ENCODE measurements around the gene ALAS2. TPM values are rescaled to one million over a fixed set of nuclear protein-coding genes. Genes with fewer than 3 reads are reported as not detected.
"Not testable (repeated sequence)": the region's sequence is repeated elsewhere in the genome, so short reads cannot be mapped to it uniquely, and the experiment has no call there.

Gene ALAS2
- total and polyA plus RNA-seq, 2 donors (not counting 1 experiment from before 2014, with no cell fraction given), result not detected

GRCh38 chrX:54992911-54993622 is 37.7 kb downstream of the ALAS2 start:
- no peaks in the 10 kb centered on the region for H4K20me1 ChIP-seq (ENCODE audit: control insufficient read depth, extremely low read depth, insufficient read depth, low read length)
- H3K36me3 ChIP-seq (ENCODE audit: control insufficient read depth, insufficient read depth, low read length), result no peaks in the 10 kb centered on the region
- no peaks in the 10 kb centered on the region for H3K9me3 ChIP-seq (ENCODE audit: control insufficient read depth, insufficient read depth, low read depth, low read length)
- TF ChIP-seq EZH2 (IDR thresholded peaks at IDR 0.05; ENCODE audit: low read length, missing control alignments) (no peak), CTCF (conservative IDR thresholded peaks at IDR 0.05 in 1 of 2, IDR thresholded peaks at IDR 0.05 in 1 of 2; ENCODE audit: low read depth in 1 of 2, low read length in 2 of 2) (no peak)
- no peak overlapping the region for H3K4me3 ChIP-seq (replicated peaks in 1 of 4; ENCODE audit: control extremely low read depth in 1 of 4, insufficient read depth in 1 of 4, low read depth in 3 of 4, low read length in 4 of 4)
- DNase-seq (ENCODE audit: low read depth in 2 of 2), result no peak
- H3K79me2 ChIP-seq (ENCODE audit: control insufficient read depth, insufficient read depth, low read length), result no peaks in the 10 kb centered on the region
- no peak overlapping the region for H3K9ac ChIP-seq (ENCODE audit: insufficient read depth, low read length)
- H3K27me3 ChIP-seq (ENCODE audit: control insufficient read depth, insufficient read depth, low read length), result no peaks in the 10 kb centered on the region
- no peak overlapping the region for H3K4me2 ChIP-seq (ENCODE audit: extremely low read depth, insufficient read depth, low read length)
- no peak overlapping the region for H3K27ac ChIP-seq (ENCODE audit: insufficient read depth, low read length)
- H3K4me1 ChIP-seq (ENCODE audit: control insufficient read depth, extremely low read depth, insufficient read depth, low read length), result no peaks in the 10 kb centered on the region
- H2AFZ ChIP-seq (ENCODE audit: low read length), result no peak overlapping the region

GRCh38 chrX:54991706-54992105 is 39.1 kb downstream of the ALAS2 start:
- Histone ChIP-seq H3K36me3 (ENCODE audit: control insufficient read depth, insufficient read depth, low read length) (no peaks in the 10 kb centered on the region), H3K9me3 (ENCODE audit: control insufficient read depth, insufficient read depth, low read depth, low read length) (no peaks in the 10 kb centered on the region), H3K9ac (ENCODE audit: insufficient read depth, low read length) (no peak overlapping the region), H3K4me3 (replicated peaks in 1 of 4; ENCODE audit: control extremely low read depth in 1 of 4, insufficient read depth in 1 of 4, low read depth in 3 of 4, low read length in 4 of 4) (no peak overlapping the region), H3K27ac (ENCODE audit: insufficient read depth, low read length) (no peak overlapping the region), H3K4me2 (ENCODE audit: extremely low read depth, insufficient read depth, low read length) (no peak overlapping the region), H4K20me1 (ENCODE audit: control insufficient read depth, extremely low read depth, insufficient read depth, low read length) (no peaks in the 10 kb centered on the region), H3K4me1 (ENCODE audit: control insufficient read depth, extremely low read depth, insufficient read depth, low read length) (no peaks in the 10 kb centered on the region), H3K27me3 (ENCODE audit: control insufficient read depth, insufficient read depth, low read length) (no peaks in the 10 kb centered on the region), H3K79me2 (ENCODE audit: control insufficient read depth, insufficient read depth, low read length) (no peaks in the 10 kb centered on the region), H2AFZ (ENCODE audit: low read length) (no peak overlapping the region)
- DNase-seq (ENCODE audit: low read depth in 2 of 2), result no peak
- TF ChIP-seq CTCF (conservative IDR thresholded peaks at IDR 0.05 in 1 of 2, IDR thresholded peaks at IDR 0.05 in 1 of 2; ENCODE audit: low read depth in 1 of 2, low read length in 2 of 2) (no peak), EZH2 (IDR thresholded peaks at IDR 0.05; ENCODE audit: low read length, missing control alignments) (no peak)

- not testable (repeated sequence) for H3K4me1 ChIP-seq (ENCODE audit: control insufficient read depth, extremely low read depth, insufficient read depth, low read length); DNase-seq (ENCODE audit: low read depth in 2 of 2); H3K9ac ChIP-seq (ENCODE audit: insufficient read depth, low read length); H3K27me3 ChIP-seq (ENCODE audit: control insufficient read depth, insufficient read depth, low read length); H3K9me3 ChIP-seq (ENCODE audit: control insufficient read depth, insufficient read depth, low read depth, low read length); H2AFZ ChIP-seq (ENCODE audit: low read length); H3K4me3 ChIP-seq (replicated peaks in 1 of 4; ENCODE audit: control extremely low read depth in 1 of 4, insufficient read depth in 1 of 4, low read depth in 3 of 4, low read length in 4 of 4); H4K20me1 ChIP-seq (ENCODE audit: control insufficient read depth, extremely low read depth, insufficient read depth, low read length); H3K36me3 ChIP-seq (ENCODE audit: control insufficient read depth, insufficient read depth, low read length); H3K79me2 ChIP-seq (ENCODE audit: control insufficient read depth, insufficient read depth, low read length); H3K4me2 ChIP-seq (ENCODE audit: extremely low read depth, insufficient read depth, low read length); H3K27ac ChIP-seq (ENCODE audit: insufficient read depth, low read length)
These were observed 47.5 kb downstream of the ALAS2 start for GRCh38 chrX:54983306-54983705.

All from fibroblast of lung (primary cell).